Suprapubic skin (tissue), 4 donors: ENCODE results near the gene PTGIS. TPM values are rescaled to one million over a fixed set of nuclear protein-coding genes. Genes with fewer than 3 reads are reported as not detected.
"Not testable (repeated sequence)": the region's sequence is repeated elsewhere in the genome, so short reads cannot be mapped to it uniquely, and the experiment has no call there.

Source experiments
- DNase-seq, 2 donors: peaks; one replicate each; pipeline ENCODE4 v3.0.0-alpha.2; 2019; ENCODE audit warnings: low spot score in 2 of 2
- H3K27ac ChIP-seq: fragments of 200-600 bp; sonication (generic); one replicate; pipeline ENCODE4 v1.5.1; 2019
- H3K27me3 ChIP-seq: fragments of 200-600 bp; sonication (generic); one replicate; pipeline ENCODE4 v1.5.1; 2019
- H3K36me3 ChIP-seq: fragments of 200-600 bp; sonication (generic); one replicate; pipeline ENCODE4 v1.5.1; 2019
- H3K4me1 ChIP-seq: fragments of 200-600 bp; sonication (generic); one replicate; pipeline ENCODE4 v1.5.1; 2019
- H3K4me3 ChIP-seq: fragments of 200-600 bp; sonication (generic); one replicate; pipeline ENCODE4 v1.5.1; 2019; ENCODE audit warnings: mild to moderate bottlenecking
- H3K9me3 ChIP-seq: fragments of 200-600 bp; sonication (generic); one replicate; pipeline ENCODE4 v1.5.1; 2019
- CTCF ChIP-seq, 2 donors: fragments of 200-600 bp in 1 of 2; fragments of 450-650 bp in 1 of 2; sonication (generic) in 1 of 2; IDR thresholded peaks; one replicate each; pipeline ENCODE4 v1.5.1; 2016 to 2019; ENCODE audit warnings: antibody characterized with exemption in 2 of 2, mild to moderate bottlenecking in 1 of 2, moderate library complexity in 1 of 2
- EP300 ChIP-seq: sonication (generic); formaldehyde crosslinking; IDR thresholded peaks from one replicate; pipeline ENCODE4 v1.6.1; 2017; ENCODE audit warnings: antibody characterized with exemption
- POLR2A ChIP-seq, 2 donors: fragments of 450-650 bp; IDR thresholded peaks; one replicate each; pipeline ENCODE4 v1.6.1; 2017; ENCODE audit warnings: antibody characterized with exemption in 2 of 2, mild to moderate bottlenecking in 2 of 2, moderate library complexity in 2 of 2
- POLR2AphosphoS5 ChIP-seq, 3 donors: sonication (generic); formaldehyde crosslinking; IDR thresholded peaks; one replicate each; pipeline ENCODE4 v1.6.1; 2017; ENCODE audit warnings: antibody characterized with exemption in 3 of 3
- WGBS: methylation state at CpG from one replicate; pipeline ENCODE4 v1.1.5; 2018; 5-methylcytosine and 5-hydroxymethylcytosine counted together
- total RNA-seq, 4 donors: library from RNA; depleted of rRNA; stranded (reverse); fragments of >200 nt; gene quantifications; one replicate each; pipeline ENCODE4 v1.1.0, GENCODE V29; 2016

PTGIS gene
- total RNA-seq, 4 donors from 2014 or later = 4.3 to 14.4 (median 7.0) TPM

- no peak for DNase-seq
- Histone ChIP-seq H3K27me3 (no peaks in the 10 kb centered on the region), H3K27ac (no peak overlapping the region), H3K4me3 (no peak overlapping the region), H3K36me3 (no peaks in the 10 kb centered on the region), H3K9me3 (no peaks in the 10 kb centered on the region), H3K4me1 (peaks cover 9% of the 10 kb centered on the region)
- TF ChIP-seq POLR2AphosphoS5 (IDR thresholded peaks at IDR 0.05) (no peak), POLR2A (IDR thresholded peaks at IDR 0.05) (no peak), CTCF (IDR thresholded peaks at IDR 0.05) (no peak), EP300 (no peak)
- 80% methylated on average over 13 of the region's 13 CpGs for WGBS
These were observed 46.6 kb upstream of the PTGIS start for GRCh38 chr20:49614338-49615050.

- DNase-seq = no peak
These were observed 44.3 kb upstream of the PTGIS start for GRCh38 chr20:49612127-49612738.

GRCh38 chr20:49611539-49612126 is 43.7 kb upstream of the PTGIS start:
- peaks cover 17% of the 10 kb centered on the region for H3K27me3 ChIP-seq
- not testable (repeated sequence) for DNase-seq, H3K9me3 ChIP-seq, H3K36me3 ChIP-seq, H3K27ac ChIP-seq, H3K4me3 ChIP-seq
- 58% methylated on average over 6 of the region's 6 CpGs for WGBS
- peaks cover 15% of the 10 kb centered on the region for H3K4me1 ChIP-seq

More at GRCh38 chr20:49612127-49612738, 44.3 kb upstream of the PTGIS start:
- H3K4me3 ChIP-seq = no peak overlapping the region
- no peaks in the 10 kb centered on the region for H3K9me3 ChIP-seq
- H3K27ac ChIP-seq = no peak overlapping the region
- TF ChIP-seq EP300 (no peak), POLR2AphosphoS5 (IDR thresholded peaks at IDR 0.05) (no peak), POLR2A (IDR thresholded peaks at IDR 0.05) (no peak), CTCF (IDR thresholded peaks at IDR 0.05) (no peak)
- peaks cover 15% of the 10 kb centered on the region for H3K4me1 ChIP-seq
- no peaks in the 10 kb centered on the region for H3K36me3 ChIP-seq
- peaks cover 15% of the 10 kb centered on the region for H3K27me3 ChIP-seq
- WGBS = 81% methylated on average over 5 of the region's 6 CpGs

GRCh38 chr20:49610691-49611538 is 43.0 kb upstream of the PTGIS start:
- Histone ChIP-seq H3K4me1 (peaks cover 16% of the 10 kb centered on the region), H3K9me3 (no peaks in the 10 kb centered on the region), H3K4me3 (no peak overlapping the region), H3K27me3 (peaks cover 17% of the 10 kb centered on the region), H3K36me3 (no peaks in the 10 kb centered on the region), H3K27ac (no peak overlapping the region)
- peak in 1 of 2 donors; percentile 86 for DNase-seq
- 23% methylated on average over 26 of the region's 48 CpGs for WGBS
- TF ChIP-seq POLR2A (IDR thresholded peaks at IDR 0.05) (no peak), CTCF (IDR thresholded peaks at IDR 0.05) (peak; percentile 99), POLR2AphosphoS5 (IDR thresholded peaks at IDR 0.05) (peak in 1 of 3 donors; percentile 25), EP300 (no peak)

- H3K4me1 ChIP-seq = peaks cover 30% of the 10 kb centered on the region
- 15% methylated on average over 9 of the region's 17 CpGs for WGBS
- peak in 1 of 2 donors; percentile 76 for DNase-seq
- peaks cover 17% of the 10 kb centered on the region for H3K27me3 ChIP-seq
- peak; percentile 90 to 91 for TF ChIP-seq CTCF (IDR thresholded peaks at IDR 0.05)
- TF ChIP-seq POLR2AphosphoS5 (IDR thresholded peaks at IDR 0.05) = no peak
- no peak overlapping the region for H3K4me3 ChIP-seq
- no peak overlapping the region for H3K27ac ChIP-seq
- no peaks in the 10 kb centered on the region for H3K36me3 ChIP-seq
- no peaks in the 10 kb centered on the region for H3K9me3 ChIP-seq
These were observed 41.1 kb upstream of the PTGIS start for GRCh38 chr20:49608752-49609670.
